Fibroblast of pulmonary artery (primary cell): Measurements from ENCODE around the gene PPP1R12B.
A peak's percentile ranks its signal among the peaks of the same experiment; 100 is the strongest.

Experiments used
- DNase-seq: peaks from one replicate; pipeline ENCODE4 v3.0.0-alpha.2; 2010; ENCODE audit warnings: low read depth
- H3K4me3 ChIP-seq: replicated peaks from 2 replicates; pipeline ENCODE4 v1.5.1; 2011; ENCODE audit warnings: low read depth, mild to moderate bottlenecking, control low read depth, low read length, moderate library complexity
- TF ChIP-seq, protein P1 (sequence below): IDR thresholded peaks from 2 replicates; pipeline ENCODE4 v1.5.1; 2011; ENCODE audit warnings: mild to moderate bottlenecking, control low read depth, low read length, inconsistent platforms; ENCODE audit errors: missing control alignments

Gene PPP1R12B

DNA sequence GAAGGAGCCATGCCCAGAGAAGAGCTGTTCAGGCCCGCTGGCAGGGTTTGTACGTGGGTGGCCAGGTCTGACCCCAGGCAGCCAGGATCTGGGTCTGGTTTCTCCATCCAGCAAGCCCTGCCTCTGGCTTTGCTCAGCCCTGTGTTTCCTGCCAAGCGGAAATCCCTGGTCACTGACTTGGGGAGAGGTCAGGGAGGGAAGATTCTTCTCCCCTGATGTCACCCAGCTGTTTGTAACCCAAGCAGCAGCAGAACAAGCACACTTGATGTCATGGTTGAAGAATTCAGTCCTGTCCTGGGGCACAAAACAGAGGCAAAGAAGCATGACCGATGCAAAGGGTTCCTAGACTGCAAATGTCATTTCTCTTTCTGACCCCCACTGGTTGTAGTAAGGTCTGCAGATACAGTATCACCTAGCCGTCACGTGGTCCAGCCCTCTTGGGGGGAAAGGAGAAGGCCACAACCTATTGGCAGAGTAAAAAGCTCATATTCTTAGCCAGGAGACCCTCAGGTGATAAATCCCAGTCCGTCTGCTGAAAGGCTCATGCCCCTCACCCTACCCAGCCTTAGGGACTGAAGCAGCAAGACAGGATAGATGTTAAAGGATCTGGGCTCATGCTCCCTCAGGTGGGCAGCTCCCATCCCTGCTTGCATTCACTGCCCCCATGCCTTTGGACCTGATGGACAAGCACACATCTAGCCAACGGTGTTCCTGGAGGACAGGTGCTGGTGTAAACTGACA, 240.9 kb downstream of the PPP1R12B start:
- TF ChIP-seq, protein P1, sequence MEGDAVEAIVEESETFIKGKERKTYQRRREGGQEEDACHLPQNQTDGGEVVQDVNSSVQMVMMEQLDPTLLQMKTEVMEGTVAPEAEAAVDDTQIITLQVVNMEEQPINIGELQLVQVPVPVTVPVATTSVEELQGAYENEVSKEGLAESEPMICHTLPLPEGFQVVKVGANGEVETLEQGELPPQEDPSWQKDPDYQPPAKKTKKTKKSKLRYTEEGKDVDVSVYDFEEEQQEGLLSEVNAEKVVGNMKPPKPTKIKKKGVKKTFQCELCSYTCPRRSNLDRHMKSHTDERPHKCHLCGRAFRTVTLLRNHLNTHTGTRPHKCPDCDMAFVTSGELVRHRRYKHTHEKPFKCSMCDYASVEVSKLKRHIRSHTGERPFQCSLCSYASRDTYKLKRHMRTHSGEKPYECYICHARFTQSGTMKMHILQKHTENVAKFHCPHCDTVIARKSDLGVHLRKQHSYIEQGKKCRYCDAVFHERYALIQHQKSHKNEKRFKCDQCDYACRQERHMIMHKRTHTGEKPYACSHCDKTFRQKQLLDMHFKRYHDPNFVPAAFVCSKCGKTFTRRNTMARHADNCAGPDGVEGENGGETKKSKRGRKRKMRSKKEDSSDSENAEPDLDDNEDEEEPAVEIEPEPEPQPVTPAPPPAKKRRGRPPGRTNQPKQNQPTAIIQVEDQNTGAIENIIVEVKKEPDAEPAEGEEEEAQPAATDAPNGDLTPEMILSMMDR, result no peak
- no peak overlapping the region for H3K4me3 ChIP-seq
- DNase-seq, result peak; percentile 99

DNA sequence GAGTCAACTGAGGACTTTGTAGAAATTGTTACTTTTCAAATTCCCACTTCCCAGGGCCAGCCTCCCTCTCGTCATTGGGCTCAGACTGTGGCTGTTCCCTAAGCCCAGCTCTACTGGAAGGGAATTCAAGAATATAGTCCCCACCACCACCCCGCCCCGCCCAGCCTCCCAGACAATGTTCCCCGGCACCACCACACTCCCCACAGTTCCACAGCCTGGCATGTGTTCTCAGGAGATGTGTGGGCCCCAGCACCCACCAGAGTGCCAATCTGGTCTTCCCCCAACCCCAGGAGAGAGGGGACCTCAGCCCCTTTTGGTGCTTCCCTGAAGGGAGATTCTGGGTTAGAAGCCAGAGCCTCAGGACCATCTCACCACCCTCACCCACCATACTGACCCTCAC, 241.6 kb downstream of the PPP1R12B start:
- no peak for DNase-seq
- H3K4me3 ChIP-seq, result no peak overlapping the region
- TF ChIP-seq, protein P1, result no peak

DNA sequence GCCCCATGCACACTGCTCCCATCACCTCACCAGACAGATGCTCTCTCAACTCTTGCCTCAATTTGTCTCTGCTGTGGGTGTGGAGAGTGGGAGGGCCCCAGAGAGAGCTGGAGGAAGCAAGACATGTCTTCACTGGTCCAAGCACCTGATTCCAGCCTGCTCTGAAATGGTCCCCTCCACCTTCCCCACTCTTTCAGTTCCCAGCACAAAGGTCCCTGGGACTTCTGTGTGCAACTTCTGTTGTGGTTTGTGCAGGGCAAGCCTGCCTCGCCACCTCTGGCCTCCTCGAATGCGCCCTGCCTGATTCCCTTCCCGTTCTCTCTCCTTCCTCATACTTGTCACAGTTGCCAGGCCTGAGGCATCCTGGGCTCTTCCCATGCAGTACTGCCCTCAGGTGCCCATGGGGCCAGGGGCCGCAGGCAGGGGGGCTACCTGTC, 242.5 kb downstream of the PPP1R12B start:
- H3K4me3 ChIP-seq, result no peak overlapping the region
- DNase-seq, result no peak
- TF ChIP-seq, protein P1, result no peak

DNA sequence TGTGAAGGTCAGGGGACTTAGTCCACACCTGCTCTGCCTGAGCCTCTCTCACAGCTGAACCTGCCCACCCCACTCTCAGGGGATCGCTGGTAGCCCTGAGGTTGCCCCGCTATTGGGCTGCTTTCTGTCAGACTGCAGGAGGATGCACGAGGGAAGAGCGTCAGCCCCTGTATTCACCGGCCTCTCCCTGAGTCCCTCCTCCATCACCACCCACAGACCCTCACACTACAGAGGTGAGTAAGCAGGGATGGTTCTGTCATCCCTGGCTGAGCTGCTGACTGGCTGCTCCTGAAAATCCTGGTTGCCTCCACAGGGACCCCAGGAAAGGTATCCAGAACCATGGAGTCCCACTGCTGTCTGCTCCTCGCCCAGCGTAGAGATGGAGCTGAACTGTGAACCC, 243.0 kb downstream of the PPP1R12B start:
- no peak overlapping the region for H3K4me3 ChIP-seq
- TF ChIP-seq, protein P1, result no peak
- DNase-seq, result no peak

DNA sequence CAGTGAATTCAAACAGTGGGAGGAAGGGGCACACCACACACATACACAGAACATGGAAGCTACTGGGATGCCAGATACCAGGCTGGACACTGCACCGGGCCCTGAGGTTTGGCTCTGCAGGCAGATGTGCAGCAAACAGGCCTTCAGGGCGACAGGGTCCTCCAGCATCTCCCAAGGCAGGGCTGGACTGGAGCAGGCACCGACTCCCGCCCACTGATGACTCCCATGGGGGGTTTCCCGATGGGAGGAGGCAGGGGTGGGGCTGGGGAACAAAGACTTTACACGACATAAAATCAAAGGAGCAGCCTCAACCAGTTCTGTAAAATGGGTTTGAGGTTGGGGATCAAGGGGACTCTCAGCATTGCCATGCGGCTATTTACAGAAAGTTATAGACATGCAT, 243.6 kb downstream of the PPP1R12B start:
- TF ChIP-seq, protein P1, result no peak
- DNase-seq, result no peak
- H3K4me3 ChIP-seq, result no peak overlapping the region

DNA sequence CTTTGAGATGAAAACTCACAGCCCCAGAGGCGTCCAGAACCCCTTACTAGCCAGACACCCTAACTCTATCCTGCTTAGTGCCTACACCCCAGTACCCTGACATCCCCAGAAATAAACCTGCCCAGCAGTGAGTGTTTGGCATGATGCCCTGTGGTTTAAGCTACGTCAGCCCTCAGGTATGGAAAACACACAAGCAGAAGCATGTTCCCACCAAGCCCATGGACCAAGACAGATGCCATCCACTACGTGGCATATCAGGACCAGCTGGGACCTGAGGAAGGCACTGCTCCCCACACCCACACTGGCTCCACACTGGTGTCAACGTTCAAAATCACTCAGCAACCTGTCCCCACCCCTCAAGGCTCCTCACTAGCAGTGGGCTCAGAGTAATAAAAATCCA, 245.3 kb downstream of the PPP1R12B start:
- TF ChIP-seq, protein P1, result no peak
- DNase-seq, result no peak
- no peak overlapping the region for H3K4me3 ChIP-seq

DNA sequence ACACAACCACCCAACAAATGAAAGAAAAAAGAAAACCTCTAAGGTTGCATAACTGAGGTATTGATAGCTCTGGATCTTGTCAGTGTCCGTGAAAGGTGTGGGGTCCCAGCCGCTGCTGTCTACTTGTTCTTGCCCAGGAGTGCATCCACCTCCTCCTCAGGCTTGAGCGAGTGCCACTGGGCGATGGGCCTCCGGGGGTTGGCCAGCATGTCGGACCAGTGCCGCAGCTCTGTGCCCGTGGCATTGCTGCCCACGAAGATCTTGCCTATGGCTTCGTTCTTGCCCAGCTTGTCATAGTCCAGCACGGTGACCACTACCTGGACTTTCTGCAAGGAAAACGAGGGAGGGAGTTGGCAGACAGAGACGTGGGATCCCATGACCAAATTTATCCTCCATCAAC, 248.1 kb downstream of the PPP1R12B start:
- TF ChIP-seq, protein P1, result no peak
- no peak overlapping the region for H3K4me3 ChIP-seq
- DNase-seq, result no peak
